ENCODE data around the gene CDC34.

CDC34 gene

GRCh38 chr19:543910-544608 lies 12.5 kb downstream of the CDC34 start, which contains the start of gene GZMM:
TSS of gene GZMM (plus strand) at chr19:544053. CDS start at chr19:544072, 19 bp downstream.
- no peak for DNase-seq

- no peak for DNase-seq
Measured at GRCh38 chr19:547117-547516, 15.6 kb downstream of the CDC34 start.

GRCh38 chr19:547836-548720 lies 16.5 kb downstream of the CDC34 start:
- no peak for DNase-seq

- DNase-seq: no peak
Measured at GRCh38 chr19:548886-549830, 17.6 kb downstream of the CDC34 start.

- DNase-seq: no peak
Measured at GRCh38 chr19:554817-555216, 23.3 kb downstream of the CDC34 start.

- DNase-seq: no peak
Measured at GRCh38 chr19:555474-555808, 23.9 kb downstream of the CDC34 start.

- no peak for DNase-seq
Measured at GRCh38 chr19:556611-557382, 25.2 kb downstream of the CDC34 start.

GRCh38 chr19:558770-559439 lies 27.3 kb downstream of the CDC34 start:
- no peak for DNase-seq

- DNase-seq: no peak
Measured at GRCh38 chr19:560121-560520, 28.6 kb downstream of the CDC34 start.

GRCh38 chr19:566403-566802 lies 34.8 kb downstream of the CDC34 start:
- DNase-seq: no peak

GRCh38 chr19:566844-567243 lies 35.3 kb downstream of the CDC34 start:
- DNase-seq: no peak

- no peak for DNase-seq
Measured at GRCh38 chr19:567296-567900, 35.8 kb downstream of the CDC34 start.

- DNase-seq: no peak
Measured at GRCh38 chr19:570251-570686, 38.7 kb downstream of the CDC34 start.

- no peak for DNase-seq
Measured at GRCh38 chr19:570937-571565, 39.5 kb downstream of the CDC34 start.

- no peak for DNase-seq
Measured at GRCh38 chr19:571566-571974, 40.0 kb downstream of the CDC34 start.

GRCh38 chr19:572140-572742 lies 40.7 kb downstream of the CDC34 start, which contains the start of gene BSG:
TSS of gene BSG (plus strand) at chr19:572596. CDS start at chr19:572635, 39 bp downstream.
- DNase-seq: peak; percentile 93

GRCh38 chr19:572743-573518 lies 41.4 kb downstream of the CDC34 start:
- DNase-seq: no peak

- no peak for DNase-seq
Measured at GRCh38 chr19:573519-573825, 41.9 kb downstream of the CDC34 start.

Data from DMS 273 treated with DMSO at 0.1 percent for 48 hours (cell line).